Osteocyte (in vitro differentiated cells): Measurements from ENCODE around the gene LBHD1. TPM values are rescaled to one million over a fixed set of nuclear protein-coding genes. Genes with fewer than 3 reads are reported as not detected.

Source experiments
- DNase-seq: peaks from one replicate; pipeline ENCODE4 v3.0.0; 2021; ENCODE audit warnings: mixed read lengths; ENCODE audit not compliant: unreplicated experiment; ENCODE audit errors: extremely low spot score
- H3K27ac Mint-ChIP-seq: one replicate; pipeline ENCODE4 v1.8.0; 2021; ENCODE audit warnings: mild to moderate bottlenecking, mixed read lengths; ENCODE audit not compliant: unreplicated experiment
- H3K27me3 Mint-ChIP-seq: one replicate; pipeline ENCODE4 v1.8.0; 2021; ENCODE audit warnings: mixed read lengths; ENCODE audit not compliant: unreplicated experiment
- H3K36me3 Mint-ChIP-seq: one replicate; pipeline ENCODE4 v1.8.0; 2021; ENCODE audit warnings: mixed read lengths; ENCODE audit not compliant: unreplicated experiment
- H3K4me1 Mint-ChIP-seq: one replicate; pipeline ENCODE4 v1.8.0; 2021; ENCODE audit warnings: mixed read lengths; ENCODE audit not compliant: unreplicated experiment
- H3K4me3 Mint-ChIP-seq: one replicate; pipeline ENCODE4 v1.8.0; 2021; ENCODE audit warnings: mild to moderate bottlenecking, moderate library complexity, mixed read lengths; ENCODE audit not compliant: unreplicated experiment
- H3K9me3 Mint-ChIP-seq: one replicate; pipeline ENCODE4 v1.8.0; 2021; ENCODE audit warnings: mixed read lengths; ENCODE audit not compliant: unreplicated experiment
- total RNA-seq: library from RNA; stranded (reverse); gene quantifications from 2 replicates; pipeline ENCODE4 v1.2.1, GENCODE V29; 2021
- TF ChIP-seq, protein P1 (sequence below): fragments of 200-600 bp; sonication (generic); IDR thresholded peaks from 2 replicates; pipeline ENCODE4 v1.5.0; 2021; ENCODE audit warnings: antibody characterized with exemption, mild to moderate bottlenecking, moderate library complexity

Gene LBHD1
- total RNA-seq, 1 donor from 2014 or later = 7.3 TPM

DNA sequence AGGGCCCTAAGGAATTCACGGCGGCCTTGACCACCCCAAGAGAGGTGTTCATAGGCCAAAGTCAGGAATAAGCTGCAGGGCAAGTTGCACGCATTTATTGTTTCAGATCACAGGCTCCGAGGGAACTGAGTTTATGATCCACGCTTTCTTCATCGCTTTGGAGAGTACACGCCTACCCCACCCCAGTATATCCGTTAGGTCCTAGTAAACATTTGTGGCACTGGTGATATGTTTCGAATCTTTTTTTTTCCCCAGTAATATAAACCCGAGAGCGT lies 26.5 kb downstream of the LBHD1 start:
- DNase-seq = no peak
- H3K36me3 Mint-ChIP-seq = peaks cover 7% of the 10 kb centered on the region
- H3K27ac Mint-ChIP-seq = peak overlapping the region; percentile 93

DNA sequence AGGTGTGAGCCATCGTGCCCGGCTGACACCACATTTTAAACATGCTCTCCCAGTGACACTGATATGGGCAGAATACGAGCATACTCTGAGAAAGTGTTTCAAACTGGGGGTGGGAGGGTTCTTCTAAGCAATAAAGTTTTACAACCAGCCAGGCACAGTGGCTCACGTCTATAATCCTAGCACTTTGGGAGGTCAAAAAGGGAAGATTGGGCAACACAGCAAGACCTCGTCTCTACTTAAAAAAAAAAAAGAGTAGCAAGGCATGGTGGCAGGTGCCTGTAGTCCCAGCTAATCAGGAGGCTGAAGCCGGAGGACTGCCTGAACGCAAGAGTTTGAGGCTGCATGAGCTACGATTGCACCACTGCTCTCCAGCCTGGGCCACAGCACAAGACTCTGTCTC lies 27.8 kb downstream of the LBHD1 start:
- H3K9me3 Mint-ChIP-seq = no peaks in the 10 kb centered on the region
- peaks cover 20% of the 10 kb centered on the region for H3K4me1 Mint-ChIP-seq
- no peak overlapping the region for H3K27ac Mint-ChIP-seq
- H3K27me3 Mint-ChIP-seq = no peaks in the 10 kb centered on the region
- no peak for DNase-seq
- peaks cover 9% of the 10 kb centered on the region for H3K36me3 Mint-ChIP-seq
- TF ChIP-seq, protein P1, sequence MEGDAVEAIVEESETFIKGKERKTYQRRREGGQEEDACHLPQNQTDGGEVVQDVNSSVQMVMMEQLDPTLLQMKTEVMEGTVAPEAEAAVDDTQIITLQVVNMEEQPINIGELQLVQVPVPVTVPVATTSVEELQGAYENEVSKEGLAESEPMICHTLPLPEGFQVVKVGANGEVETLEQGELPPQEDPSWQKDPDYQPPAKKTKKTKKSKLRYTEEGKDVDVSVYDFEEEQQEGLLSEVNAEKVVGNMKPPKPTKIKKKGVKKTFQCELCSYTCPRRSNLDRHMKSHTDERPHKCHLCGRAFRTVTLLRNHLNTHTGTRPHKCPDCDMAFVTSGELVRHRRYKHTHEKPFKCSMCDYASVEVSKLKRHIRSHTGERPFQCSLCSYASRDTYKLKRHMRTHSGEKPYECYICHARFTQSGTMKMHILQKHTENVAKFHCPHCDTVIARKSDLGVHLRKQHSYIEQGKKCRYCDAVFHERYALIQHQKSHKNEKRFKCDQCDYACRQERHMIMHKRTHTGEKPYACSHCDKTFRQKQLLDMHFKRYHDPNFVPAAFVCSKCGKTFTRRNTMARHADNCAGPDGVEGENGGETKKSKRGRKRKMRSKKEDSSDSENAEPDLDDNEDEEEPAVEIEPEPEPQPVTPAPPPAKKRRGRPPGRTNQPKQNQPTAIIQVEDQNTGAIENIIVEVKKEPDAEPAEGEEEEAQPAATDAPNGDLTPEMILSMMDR = no peak
- H3K4me3 Mint-ChIP-seq = peak overlapping the region; percentile 26

More for the DNA sequence above, 26.5 kb downstream of the LBHD1 start:
- TF ChIP-seq, protein P1 = no peak
- Mint-ChIP-seq H3K4me3 (peak overlapping the region; percentile 97), H3K9me3 (no peaks in the 10 kb centered on the region), H3K27me3 (no peaks in the 10 kb centered on the region), H3K4me1 (peaks cover 20% of the 10 kb centered on the region)

DNA sequence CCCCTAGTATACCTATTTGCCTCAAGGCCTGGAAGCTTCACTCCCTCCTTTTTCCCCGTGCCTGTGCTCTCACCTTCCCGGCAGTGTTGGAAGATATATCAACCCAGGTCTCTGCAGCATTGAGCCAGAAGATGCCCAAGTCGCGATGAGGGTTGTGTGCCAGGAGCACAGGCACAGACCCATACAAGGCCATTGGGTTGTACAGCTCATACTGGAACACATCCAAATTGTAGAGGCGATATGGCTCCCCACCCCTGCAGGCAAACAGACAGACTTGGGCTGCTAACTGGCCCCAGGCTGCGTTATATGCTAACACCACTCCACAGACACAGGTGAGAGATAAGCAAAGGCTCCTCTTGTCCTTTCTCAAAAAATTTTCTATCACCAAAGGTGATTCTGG lies 39.6 kb downstream of the LBHD1 start:
- TF ChIP-seq, protein P1 = no peak
- no peak overlapping the region for H3K4me3 Mint-ChIP-seq
- H3K27me3 Mint-ChIP-seq = no peaks in the 10 kb centered on the region
- H3K36me3 Mint-ChIP-seq = peaks cover 62% of the 10 kb centered on the region
- no peak overlapping the region for H3K27ac Mint-ChIP-seq
- H3K4me1 Mint-ChIP-seq = no peaks in the 10 kb centered on the region
- no peaks in the 10 kb centered on the region for H3K9me3 Mint-ChIP-seq
- DNase-seq = no peak

DNA sequence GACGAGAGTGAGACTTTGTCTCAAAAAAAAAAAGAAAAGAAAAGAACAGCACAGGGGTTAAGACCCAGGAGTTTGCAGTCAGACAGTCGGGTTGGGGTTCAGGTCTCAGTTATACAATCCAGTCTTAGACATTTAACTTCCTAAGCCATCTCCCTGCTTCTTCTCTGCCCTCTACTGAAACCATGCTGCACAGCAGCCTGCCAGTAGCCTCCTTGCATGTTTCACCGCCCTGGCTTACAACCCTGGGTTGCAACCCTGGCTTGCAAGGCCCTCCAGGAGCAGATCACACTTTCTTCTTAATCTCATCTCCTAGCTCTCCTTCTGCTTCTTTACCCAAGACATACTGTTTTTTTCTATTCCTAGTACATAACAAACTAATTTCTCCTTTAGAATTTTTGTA lies 44.4 kb downstream of the LBHD1 start:
- Mint-ChIP-seq H3K27me3 (no peaks in the 10 kb centered on the region), H3K9me3 (no peaks in the 10 kb centered on the region), H3K27ac (no peak overlapping the region), H3K4me3 (no peak overlapping the region), H3K4me1 (no peaks in the 10 kb centered on the region), H3K36me3 (peaks cover 55% of the 10 kb centered on the region)
- no peak for DNase-seq
- TF ChIP-seq, protein P1 = no peak

DNA sequence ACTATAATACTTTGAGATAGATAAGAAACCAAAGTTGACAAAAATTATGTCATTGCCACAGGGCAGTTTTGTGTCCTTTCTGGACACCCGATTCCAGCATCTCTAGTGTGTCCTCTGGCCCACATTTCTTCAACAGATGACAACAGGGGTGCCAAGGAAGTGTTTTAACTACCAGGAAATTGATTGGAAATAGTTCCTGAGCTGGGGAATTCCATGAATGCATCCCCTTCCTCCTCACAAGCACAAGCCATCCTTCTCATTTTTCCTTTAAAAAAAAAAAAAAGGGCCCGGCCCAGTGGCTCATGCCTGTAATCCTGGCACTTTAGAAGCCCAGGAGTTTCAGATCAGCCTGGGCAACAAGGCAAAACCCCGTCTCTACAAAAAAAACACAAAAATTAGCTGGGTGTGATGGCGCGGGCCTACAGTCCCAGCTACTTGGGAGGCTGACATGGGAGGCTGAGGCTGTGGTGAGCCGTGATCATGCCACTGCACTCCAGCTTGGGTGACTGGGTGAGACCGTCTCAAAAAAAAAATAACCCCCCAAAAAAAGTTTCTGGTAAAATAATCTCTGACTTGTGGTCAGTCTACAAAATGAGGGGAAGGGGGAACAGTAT lies 49.5 kb downstream of the LBHD1 start:
- peaks cover 18% of the 10 kb centered on the region for H3K4me1 Mint-ChIP-seq
- TF ChIP-seq, protein P1 = no peak

More for the DNA sequence above, 49.5 kb downstream of the LBHD1 start:
- Mint-ChIP-seq H3K4me3 (peak overlapping the region; percentile 94), H3K9me3 (no peaks in the 10 kb centered on the region), H3K27me3 (no peaks in the 10 kb centered on the region), H3K36me3 (peaks cover 20% of the 10 kb centered on the region), H3K27ac (peak overlapping the region; percentile 99)
- no peak for DNase-seq
